GM19468 (cell line): ENCODE data around the gene PRLHR.

Experiments
- ATAC-seq: cut with Tn5 transposase; IDR thresholded peaks from one replicate; pipeline ENCODE4 v1.9.1; 2021; ENCODE audit warnings: mild to moderate bottlenecking, moderate library complexity, moderate number of reproducible peaks; ENCODE audit not compliant: unreplicated experiment; ENCODE audit errors: extremely low read depth

PRLHR gene

DNA sequence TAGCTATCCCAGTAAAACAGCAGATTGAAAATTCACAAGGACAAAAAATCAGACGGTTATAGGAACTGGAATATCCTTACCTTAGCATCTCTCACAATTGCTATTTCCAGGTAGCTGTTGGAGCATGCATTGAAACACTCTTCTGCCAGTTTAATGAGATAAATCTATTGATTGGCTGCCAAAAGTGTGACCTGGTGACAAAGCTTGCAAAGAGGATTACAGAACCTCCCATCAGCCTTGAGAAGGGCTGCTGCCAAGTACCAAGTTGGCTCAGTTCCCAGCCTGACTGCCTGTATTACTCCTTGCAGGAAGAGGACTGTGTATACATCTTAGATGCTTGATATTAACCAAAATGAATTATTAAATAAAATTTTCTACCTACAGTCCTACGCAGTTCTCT, 5.1 kb downstream of the PRLHR start:
- no peak for ATAC-seq

DNA sequence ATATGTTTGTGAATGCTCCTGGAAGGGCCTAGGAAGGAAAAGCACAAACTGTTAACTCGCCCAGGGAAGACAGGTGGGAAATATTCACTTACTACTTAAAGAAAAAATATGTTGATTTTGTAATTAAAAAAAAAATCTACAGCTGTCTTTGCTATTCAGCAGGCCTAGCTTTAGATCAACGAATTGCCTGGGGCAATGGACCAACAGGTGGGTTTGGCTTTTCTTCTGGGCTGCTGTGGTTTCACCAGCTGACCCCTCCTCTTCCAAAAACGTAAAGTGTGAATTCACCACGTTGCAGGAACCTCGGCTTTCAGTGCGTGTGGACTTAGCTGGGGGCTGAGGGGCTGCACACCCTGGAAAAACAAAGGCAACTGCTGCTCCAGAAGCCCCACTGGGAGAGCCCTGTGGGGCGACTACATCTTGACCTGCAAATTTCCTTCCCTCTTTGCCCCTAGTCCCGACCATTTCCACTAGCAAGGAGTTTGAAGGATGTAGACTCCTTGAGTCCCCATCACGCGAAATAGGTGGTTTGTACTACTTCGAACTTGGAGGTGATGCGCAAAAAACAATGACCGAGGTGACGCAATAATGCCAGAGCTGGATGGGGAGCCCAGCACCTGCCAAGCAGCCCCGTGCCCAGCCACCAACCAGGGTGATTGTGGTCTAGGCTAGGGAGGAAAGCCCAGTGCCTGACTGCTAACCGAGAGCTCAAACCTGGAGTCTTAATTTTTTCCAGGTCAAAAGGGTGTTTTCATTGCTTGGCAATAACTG, 7.4 kb downstream of the PRLHR start:
- no peak for ATAC-seq

DNA sequence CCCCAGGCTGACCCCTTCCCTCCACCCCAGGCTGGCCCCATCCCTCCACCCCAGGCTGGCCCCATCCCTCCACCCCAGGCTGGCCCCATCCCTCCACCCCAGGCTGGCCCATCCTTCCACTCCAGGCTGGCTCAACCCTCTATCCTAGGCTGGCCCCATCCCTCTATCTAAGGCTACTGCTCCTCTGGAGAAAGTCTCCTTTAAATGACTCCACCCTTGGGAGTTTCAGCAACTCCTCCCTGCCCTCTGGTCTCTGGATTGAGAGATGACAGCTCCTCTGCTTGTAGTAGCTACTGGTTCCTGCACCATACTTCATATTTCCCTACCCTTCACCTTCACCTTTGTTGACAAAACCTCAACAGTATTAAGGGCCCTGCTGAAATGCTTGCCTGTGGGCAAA, 8.5 kb downstream of the PRLHR start:
- no peak for ATAC-seq

DNA sequence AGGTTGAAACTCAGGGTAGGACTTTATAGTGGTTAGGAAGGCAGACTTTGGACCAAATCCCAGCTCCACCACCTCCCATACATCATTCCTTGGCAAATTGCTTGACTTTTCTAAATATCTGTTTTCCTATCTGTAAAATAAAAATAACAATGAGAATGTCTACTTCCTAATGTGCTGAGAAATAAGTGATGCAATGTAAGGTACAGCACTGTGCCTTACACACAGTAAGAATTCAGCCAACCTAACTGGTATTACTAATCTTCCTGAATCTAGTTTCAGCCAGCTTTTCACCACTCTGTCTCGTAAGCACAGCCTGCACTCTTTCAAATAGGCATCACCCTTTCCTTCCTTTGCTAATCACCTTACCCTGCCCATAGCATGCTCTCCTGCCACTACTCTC, 9.7 kb downstream of the PRLHR start:
- ATAC-seq = no peak

DNA sequence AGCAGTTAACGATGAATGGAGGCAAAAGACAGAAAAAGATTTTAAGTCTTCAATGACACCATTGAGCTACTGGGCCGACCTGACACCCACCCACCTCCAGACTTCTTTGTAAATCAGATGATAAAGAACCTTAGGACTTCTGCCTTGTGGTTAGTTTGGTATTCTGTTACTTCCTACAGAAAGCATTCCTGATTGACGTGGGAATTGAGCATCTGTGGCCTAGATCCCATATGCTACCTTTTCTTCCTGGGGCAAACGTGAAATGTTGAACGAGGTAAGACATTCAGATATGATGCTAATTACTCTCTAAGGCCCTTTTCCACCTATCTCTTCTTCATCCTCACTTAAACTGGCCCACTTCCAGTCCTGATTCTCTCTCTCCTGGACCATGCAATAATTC, 10.2 kb downstream of the PRLHR start:
- ATAC-seq = no peak

DNA sequence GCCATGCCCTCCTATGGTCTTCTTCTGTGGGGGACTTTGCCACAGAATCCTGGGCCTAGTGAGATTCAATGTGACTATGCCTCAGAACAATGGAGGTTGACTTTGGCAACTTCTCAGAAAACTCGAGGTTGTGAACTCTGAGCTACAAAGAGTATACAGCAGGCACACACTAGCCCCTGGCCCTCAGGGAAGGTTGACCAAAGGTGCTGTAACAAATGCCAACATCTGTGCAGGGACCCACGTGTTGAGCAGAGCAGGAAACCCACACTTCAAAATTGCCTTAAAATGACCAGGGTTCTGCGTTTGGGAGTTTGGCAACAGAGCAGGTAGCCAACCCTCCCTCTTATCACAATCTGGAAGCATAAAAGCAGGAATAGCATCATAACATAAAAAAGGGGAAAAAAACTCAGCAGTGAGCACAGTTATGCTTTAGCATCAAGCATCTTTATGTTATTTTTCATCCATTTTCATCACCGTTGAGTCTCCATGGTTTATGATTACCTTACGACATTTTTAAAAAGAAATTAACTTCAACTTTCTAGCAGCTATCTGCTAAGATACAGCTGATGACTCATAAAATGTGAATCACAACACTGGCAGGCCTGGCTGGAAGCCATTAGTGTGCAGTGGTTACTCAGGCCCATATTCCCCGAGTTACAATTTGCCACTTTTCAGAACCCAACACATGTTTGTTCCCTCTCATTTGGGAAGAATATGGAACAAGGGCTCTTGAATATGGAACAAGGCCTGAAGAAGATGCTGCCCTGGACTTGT, 11.1 kb downstream of the PRLHR start:
- ATAC-seq = no peak

DNA sequence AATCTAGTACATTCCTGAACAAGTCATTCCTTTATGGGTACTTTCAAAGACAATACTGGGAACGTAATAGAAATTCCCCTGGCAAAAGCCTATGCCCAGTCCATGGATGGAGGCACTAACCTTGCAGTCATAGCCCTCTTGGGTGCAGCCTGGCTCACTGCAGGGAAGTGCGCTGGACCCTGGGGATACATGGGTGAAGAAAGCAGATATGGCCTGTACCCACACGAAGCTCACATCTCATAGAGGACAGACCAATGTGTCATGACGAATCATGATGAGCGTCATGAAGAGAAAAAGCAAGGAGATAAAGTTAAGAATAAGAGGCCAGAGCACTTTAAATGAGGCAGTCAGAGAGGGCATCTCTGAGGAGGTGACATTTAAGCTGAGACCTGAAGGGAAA, 11.8 kb downstream of the PRLHR start:
- no peak for ATAC-seq

DNA sequence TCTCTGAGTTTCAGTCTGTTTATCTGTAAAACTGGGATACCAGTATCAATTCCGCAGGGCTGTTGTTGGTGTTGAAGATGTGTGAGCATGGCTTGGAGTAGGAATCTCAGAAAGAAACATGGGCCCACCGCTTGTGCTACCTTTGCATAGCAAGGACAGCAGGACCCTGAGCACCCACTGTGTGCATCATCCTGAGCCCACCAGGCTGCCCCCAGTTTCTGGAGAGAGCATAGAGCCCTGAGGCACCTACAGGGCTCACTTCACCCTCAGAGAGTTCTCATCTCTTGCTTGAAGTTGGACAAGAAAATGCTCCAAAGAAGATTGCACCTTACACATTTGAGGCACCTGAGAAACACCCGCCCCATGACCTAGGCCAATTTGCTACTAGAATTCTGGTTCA, 12.9 kb downstream of the PRLHR start:
- ATAC-seq = no peak

DNA sequence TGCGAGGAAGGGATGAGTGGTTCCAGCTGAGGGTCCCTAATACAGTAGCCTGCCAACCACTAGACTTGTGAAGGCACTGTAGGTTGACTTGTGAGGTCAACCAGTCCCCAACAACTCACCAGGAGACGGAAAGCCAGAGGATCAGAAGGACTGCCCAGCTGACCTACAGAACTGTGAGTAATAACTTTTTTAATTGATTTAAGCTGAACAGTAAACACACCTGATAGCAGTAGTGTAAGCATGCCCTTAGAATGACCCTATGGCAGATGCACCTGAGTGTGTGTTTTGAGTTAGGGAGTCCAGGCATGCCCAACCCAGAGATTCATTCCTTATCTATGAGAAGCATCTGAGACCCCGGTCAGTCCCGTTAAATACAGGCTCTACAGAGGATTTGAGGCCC, 14.1 kb downstream of the PRLHR start:
- no peak for ATAC-seq

DNA sequence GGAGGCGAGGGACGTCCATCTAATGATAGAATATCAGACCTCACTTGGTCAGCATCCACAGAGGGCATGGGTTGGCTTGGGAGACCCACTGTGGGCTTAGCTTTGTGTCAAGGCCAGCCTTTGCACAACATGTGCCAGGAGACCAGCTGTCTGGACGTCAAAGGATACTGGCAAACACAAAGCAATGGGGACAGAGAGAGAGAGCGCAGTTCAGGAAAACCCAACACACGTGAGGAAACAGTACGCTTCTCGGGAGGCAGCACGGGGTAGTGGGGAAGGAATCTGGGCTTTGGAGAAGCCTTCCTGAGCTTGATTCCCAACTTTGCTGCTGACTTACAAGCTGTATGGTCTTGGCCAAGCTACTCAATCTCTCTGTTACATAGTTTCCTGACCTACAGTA, 14.7 kb downstream of the PRLHR start:
- ATAC-seq = no peak

DNA sequence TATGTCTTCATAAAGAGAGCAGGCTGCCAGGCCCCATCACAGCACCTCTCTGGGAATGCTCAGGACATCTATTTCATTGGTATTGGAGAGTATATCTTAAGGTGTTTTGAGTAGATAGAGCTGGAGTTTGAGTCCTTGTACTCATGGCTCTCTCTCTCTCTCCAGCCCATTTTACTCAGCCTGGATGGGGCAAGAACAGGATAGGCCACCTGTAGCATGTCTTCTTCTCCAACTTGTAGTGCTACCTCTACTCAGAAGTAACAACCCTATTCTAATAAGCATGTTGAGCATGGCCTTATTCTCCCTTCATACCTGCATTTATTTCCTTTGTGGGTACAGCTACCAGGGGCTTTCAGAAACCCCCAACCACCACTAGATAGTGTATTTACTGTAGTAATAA, 21.9 kb downstream of the PRLHR start:
- ATAC-seq = no peak

DNA sequence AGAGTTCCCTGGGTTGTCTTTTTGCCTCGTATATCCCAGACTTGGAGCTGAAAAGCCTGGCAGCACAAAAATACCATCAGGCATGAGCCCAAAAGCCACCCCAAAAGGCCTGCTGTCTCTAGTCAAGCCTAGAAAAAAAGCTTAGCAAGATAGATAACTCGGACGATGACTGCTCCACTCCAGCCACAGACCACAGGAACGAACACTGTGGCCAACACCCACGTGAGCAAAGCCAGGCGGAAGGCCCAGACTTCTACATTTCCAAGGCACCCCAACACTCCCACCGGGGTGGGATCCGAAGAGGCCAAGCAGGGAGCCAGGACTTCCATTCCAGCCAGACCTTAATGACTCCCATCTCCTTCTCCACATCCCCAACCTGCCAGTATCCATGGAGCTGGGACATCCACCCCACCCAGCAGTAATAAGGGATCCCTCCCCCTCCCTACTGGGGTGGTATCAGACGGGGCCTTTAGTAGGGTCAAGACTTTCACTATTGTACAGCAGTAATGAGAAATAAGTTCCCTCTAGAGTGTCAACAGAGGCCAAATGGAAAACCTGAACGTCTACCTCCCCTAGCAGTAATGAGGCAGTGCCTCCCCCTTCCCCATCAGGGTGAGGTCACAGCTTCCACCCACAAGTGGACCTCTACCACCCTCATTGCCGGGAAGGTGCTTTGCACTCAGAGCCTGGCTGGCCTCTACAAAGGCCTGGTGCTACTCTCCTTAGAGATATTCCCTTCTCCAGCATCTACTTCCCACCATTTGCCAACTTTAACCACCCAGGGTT, 23.0 kb downstream of the PRLHR start:
- ATAC-seq = no peak

DNA sequence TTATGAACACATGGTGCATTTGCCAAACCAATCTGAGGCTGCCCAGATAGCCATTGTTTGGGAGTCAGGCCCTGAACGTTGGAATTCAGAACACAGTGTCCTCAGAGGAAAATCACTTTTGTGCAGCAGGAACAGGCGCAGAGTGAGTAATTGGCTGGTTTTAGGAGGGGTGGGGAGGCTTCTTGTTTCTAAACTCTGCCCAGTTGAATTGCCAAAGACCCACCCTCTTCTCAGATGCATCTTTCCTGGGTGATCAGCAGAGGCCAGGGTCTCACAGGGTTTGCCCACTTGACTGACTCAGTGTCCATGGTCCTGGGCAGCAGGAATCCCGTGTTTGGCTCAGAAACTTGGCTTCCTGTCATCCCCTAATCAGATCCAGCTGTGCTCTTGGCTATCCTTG, 24.3 kb downstream of the PRLHR start:
- no peak for ATAC-seq

DNA sequence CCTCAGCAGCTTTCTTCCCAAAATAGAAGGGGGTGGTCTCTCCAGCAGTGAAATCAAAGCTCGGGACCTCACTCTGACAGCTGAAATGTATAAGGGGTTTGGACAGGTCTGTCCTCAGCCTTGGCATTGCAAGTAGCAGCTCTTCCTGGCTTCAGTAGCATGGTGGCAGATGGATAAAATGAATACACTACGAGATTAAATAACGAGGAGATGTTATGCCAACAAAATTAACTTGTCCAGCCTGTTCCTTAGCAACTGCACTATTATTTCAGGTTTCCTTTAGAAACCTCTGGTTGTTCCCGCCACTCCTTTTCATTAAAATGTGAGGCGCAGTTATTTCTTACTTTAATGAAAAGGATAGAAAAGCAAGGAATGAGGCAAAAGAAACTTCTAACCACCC, 24.9 kb downstream of the PRLHR start:
- ATAC-seq = no peak

DNA sequence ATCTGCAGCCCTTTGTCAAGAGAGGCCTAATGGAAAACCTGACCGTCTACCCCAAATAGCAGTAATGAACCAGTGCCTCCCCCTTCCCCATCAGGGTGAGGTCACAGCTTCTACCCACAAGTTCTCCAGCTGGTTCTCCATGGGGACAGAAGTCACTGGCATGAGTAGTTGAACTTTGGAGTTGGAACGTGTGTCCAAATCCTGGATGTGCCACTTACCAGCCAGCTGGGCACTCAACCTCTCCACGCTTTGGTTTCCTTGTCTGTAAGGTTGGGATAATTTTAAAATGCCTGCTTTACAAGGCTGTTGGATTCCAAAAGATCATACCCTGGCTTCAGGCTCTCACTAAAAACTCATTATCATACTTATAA, 25.6 kb downstream of the PRLHR start:
- ATAC-seq = no peak

DNA sequence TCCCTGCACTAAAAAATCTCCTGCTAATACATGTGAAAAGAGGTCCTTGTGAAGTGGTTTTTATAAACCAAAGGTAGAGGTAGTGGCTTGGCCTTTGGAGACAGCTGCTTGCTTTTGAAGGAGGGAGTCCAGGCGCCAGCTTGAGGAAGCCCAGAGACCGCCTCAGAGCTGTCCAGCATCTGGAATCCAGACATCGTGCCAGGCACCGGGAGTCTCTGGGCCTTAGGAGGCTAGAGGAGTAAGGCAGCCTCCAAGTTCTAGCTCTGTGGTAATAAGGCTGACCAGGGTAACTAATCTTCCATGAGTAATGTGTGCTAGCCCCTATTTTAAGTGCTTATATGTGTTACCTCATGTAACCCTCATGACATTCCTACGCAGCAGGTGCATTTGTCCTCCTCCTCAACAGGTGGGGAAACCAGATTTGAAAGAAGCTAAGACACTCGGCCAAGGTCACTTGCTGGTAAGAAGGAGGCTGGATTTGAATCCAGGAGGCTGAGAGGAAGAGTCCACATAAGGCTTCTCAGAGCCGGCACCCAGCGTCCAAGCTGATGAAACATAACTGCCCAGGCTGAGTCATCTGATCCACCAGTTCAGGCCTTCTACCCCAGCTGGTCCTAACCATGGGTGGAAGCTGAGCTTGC, 26.1 kb downstream of the PRLHR start:
- ATAC-seq = no peak

DNA sequence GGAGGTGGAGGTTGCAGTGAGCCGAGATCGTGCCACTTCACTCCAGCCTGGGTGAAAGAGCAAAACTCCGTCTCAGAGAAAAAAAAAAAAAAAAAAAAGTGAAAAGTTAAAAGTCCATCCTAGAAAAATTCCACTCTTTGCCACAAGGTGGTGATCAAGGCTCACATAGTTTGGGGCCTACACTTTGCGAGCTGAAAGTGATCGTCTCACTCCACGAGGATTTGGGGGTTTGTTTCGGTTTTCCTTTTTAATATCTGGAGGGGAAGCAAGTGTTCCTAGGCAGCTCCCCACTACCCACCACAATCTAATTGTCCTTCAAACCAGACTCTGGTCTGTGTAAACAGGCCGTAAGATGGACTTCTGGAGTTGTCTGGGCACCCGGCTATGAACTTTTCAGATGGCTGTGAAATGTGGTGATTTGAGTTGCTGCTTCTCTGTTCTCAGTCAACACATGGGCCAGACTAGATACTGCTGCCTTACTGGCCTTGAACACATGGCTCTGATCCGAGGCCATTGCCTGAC, 27.1 kb downstream of the PRLHR start:
- ATAC-seq = no peak

DNA sequence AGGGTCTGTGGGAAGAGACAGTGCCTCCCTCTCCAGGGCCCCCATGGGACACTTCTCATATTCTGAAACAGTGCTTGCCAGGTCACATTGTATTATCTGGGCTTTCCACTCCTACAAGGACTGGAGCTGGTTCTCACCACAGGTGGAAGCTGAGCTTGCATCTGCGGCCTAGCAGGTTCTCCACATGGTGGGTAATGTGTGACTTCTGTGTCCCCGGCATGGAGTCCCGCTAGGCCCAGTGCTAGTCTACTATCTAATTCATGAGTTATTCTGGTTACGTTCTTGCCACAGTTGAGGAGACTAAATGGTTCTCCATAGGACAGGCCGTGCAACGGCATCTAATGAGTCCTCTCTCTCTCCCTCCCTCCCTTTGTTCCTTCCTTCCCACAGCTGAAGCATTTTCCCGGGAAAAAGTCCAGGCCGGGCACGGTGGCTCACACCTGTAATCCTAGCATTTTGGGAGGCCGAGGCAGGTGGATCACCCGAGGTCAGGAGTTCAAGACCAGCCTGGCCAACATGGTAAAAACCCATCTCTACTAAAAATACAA, 27.7 kb downstream of the PRLHR start:
- ATAC-seq = no peak

DNA sequence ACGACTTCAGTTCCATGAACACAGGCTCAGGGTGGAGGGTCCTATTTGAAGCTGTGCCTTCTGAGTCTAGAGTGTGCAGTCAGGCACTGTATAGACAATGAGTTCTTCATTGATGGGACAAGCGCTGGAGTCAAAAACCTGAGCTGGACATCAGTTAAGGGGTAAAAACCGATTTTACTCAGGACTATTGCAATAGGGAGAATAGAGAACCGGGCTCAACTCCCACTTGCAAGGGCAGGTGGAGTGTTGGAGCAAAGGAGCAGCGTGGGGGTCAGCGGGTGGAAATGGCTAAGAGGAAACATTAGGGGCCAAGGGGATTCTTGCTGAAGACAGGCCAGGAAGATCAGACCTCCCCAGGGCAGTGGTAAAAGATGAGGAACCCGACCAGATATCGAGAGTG, 28.5 kb downstream of the PRLHR start:
- no peak for ATAC-seq
